GM19035 (cell line): ENCODE results near the gene PAN3.

Experiments used
- ATAC-seq: cut with Tn5 transposase; IDR thresholded peaks from one replicate; pipeline ENCODE4 v1.9.1; 2021; ENCODE audit not compliant: unreplicated experiment

PAN3 gene

GRCh38 chr13:28333204-28333881 lies 195.0 kb downstream of the PAN3 start:
- ATAC-seq: no peak

DNA sequence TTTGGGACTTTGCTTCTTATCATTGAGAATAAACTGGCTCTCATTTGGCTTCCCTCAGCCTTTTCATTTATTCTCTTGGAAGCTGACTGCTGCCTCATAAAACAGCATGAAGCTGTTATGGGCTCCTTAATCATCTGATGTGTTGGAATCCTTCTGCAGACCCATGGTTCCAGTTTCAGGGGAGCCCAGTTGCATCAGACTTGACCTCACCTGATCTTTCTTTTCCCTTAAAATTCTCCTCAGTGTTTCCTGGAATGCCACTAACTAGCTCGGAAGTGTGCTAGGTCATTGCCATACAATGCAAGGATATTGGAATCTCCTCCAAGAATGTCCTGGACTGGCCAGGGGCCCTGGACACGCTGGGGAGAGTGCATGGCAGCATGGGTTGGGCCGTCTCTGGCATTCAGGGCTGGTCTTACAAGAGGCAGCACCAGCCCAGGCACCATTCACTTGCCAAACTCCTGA lies 197.9 kb downstream of the PAN3 start:
- no peak for ATAC-seq

- ATAC-seq: no peak
Measured at GRCh38 chr13:28337166-28338005, 199.0 kb downstream of the PAN3 start.

GRCh38 chr13:28338006-28338574 lies 199.7 kb downstream of the PAN3 start:
- no peak for ATAC-seq

DNA sequence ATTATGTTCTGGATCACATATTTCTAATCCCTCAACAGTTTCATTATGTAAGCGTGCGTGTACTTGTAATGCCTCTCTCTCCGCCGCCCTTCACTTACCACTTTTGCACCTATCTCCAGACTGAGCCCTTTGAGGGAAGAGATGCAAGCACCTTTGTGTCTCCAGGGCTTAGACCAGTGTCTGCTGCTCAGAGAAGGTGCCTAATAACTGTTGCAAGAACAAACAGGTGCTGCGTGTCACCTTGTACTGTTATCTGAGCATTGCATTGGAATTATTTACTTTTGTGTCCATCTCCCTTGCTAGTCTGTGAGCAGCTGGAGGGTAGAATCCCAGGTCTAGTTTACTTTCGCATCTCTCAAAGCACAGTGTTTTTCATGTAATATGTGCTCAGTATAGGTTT lies 200.4 kb downstream of the PAN3 start:
- ATAC-seq: no peak

GRCh38 chr13:28339419-28339818 lies 201.1 kb downstream of the PAN3 start:
- no peak for ATAC-seq

DNA sequence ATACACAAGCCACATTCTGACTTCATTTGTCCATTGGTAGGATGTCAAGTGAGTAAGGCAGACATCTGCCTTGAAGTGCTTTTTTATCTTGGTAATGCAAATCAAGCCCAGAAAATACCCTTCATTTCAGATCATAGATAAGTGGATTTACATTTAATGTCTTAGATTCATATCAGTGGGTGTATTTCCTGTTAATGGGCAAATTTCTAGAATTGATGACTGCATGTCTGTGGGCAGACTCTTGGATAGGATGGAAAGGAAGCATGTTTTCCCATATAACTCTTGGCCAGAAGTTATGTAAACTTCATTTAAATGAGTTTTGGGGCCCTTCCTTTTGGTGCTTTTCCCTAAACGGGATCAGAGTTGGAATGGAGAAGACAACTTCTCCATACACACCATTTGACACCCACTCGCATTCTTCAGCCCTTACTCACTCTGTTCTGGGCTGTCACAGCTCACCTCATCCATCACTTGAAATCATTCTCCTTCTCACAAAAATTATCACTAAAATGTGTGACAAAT lies 202.0 kb downstream of the PAN3 start:
- no peak for ATAC-seq

DNA sequence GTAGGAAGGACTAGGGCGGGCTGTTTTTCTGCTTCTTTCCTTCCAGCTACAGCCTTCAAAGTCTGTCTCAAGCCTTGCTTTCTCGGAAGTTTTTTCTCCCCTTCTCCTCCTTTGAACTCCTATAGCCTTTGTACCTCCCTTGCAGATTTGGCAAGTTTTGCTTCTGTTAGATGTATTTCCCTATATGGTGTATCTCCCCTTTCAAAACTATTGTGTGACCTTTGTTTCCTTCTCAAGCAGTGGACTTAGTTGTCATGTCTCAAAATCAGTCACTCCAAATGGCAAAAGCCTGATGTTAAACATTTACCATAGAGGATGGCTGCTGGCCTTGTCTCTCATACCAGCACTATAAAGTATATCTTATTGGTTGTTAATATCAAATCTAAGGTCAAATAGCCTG lies 203.9 kb downstream of the PAN3 start:
- ATAC-seq: no peak

DNA sequence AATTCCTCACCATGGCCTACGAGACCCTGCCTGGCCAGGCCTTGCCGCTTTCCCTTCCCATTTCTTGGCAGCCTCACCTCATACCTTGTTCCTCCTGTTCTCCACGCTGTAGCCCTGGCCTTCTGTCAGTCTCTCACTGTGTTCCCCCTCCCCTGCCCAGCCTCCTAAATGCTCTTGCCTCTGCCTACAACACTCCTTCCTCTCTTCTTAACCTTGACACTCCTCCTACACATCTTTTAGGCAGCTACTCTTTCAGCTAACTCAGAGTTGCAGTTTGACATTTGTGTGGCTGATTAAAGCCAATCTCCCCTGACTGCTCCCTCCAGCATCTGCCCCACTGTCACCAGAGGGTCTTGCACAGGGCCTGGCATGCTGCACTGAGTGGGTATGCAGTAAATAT lies 205.8 kb downstream of the PAN3 start:
- no peak for ATAC-seq
